ENCODE measurements around the gene XRCC5. TPM values are rescaled to one million over a fixed set of nuclear protein-coding genes. Genes with fewer than 3 reads are reported as not detected.

Gene XRCC5
- polyA plus RNA-seq, 1 donor (not counting 4 experiments of a cell fraction or from before 2014, with no cell fraction given) = 521 TPM

GRCh38 chr2:216113572-216113971 is 4.4 kb downstream of the XRCC5 start:
- Histone ChIP-seq H3K4me1 (ENCODE audit: control insufficient read depth, extremely low read depth, insufficient read depth, low read length) (peaks cover 22% of the 10 kb centered on the region), H3K9me3 (ENCODE audit: control insufficient read depth, low read depth, low read length) (no peaks in the 10 kb centered on the region), H3K27ac (ENCODE audit: control insufficient read depth, insufficient read depth, low read length) (no peak overlapping the region), H4K20me1 (ENCODE audit: control insufficient read depth, extremely low read depth, insufficient read depth, low read length) (no peaks in the 10 kb centered on the region), H3K4me2 (ENCODE audit: control insufficient read depth, extremely low read depth, insufficient read depth, low read depth, low read length) (no peak overlapping the region), H3K9me1 (ENCODE audit: control insufficient read depth, extremely low read depth, insufficient read depth, low read length) (no peaks in the 10 kb centered on the region), H3K4me3 (ENCODE audit: control insufficient read depth in 2 of 3, extremely low read depth in 1 of 3, insufficient read depth in 2 of 3, low read depth in 1 of 3, low read length in 3 of 3) (no peak overlapping the region), H3K27me3 (ENCODE audit: control insufficient read depth, extremely low read depth, insufficient read depth, low read length) (no peaks in the 10 kb centered on the region), H3K9ac (ENCODE audit: control insufficient read depth, extremely low read depth, insufficient read depth, low read length) (no peak overlapping the region), H3K79me2 (ENCODE audit: control insufficient read depth, insufficient read depth, low read length) (peaks cover 78% of the 10 kb centered on the region), H3K36me3 (ENCODE audit: control insufficient read depth in 2 of 2, extremely low read depth in 1 of 2, insufficient read depth in 2 of 2, low read length in 2 of 2) (peaks cover 27 to 36% of the 10 kb centered on the region in 2 experiments), H2AFZ (ENCODE audit: control insufficient read depth, low read length) (no peak overlapping the region)
- FAIRE-seq (no peak), DNase-seq (ENCODE audit: low read depth, low spot score) (no peak)
- dilution Hi-C loops (cut with MboI; ENCODE audit: extremely low pct_ligation_motif_present, low sequenced_read_pairs) = no loop called here
- TF ChIP-seq EZH2 (IDR thresholded peaks at IDR 0.05; ENCODE audit: low read length) = no peak
- TF ChIP-seq, protein P1, sequence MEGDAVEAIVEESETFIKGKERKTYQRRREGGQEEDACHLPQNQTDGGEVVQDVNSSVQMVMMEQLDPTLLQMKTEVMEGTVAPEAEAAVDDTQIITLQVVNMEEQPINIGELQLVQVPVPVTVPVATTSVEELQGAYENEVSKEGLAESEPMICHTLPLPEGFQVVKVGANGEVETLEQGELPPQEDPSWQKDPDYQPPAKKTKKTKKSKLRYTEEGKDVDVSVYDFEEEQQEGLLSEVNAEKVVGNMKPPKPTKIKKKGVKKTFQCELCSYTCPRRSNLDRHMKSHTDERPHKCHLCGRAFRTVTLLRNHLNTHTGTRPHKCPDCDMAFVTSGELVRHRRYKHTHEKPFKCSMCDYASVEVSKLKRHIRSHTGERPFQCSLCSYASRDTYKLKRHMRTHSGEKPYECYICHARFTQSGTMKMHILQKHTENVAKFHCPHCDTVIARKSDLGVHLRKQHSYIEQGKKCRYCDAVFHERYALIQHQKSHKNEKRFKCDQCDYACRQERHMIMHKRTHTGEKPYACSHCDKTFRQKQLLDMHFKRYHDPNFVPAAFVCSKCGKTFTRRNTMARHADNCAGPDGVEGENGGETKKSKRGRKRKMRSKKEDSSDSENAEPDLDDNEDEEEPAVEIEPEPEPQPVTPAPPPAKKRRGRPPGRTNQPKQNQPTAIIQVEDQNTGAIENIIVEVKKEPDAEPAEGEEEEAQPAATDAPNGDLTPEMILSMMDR (optimal IDR thresholded peaks at IDR 0.05 in 1 of 3, IDR thresholded peaks at IDR 0.05 in 1 of 3, conservative IDR thresholded peaks at IDR 0.05 in 1 of 3; ENCODE audit: extremely low read depth in 1 of 3, insufficient read depth in 2 of 3, low read length in 3 of 3) = no peak

- TF ChIP-seq, protein P1 (optimal IDR thresholded peaks at IDR 0.05 in 1 of 3, IDR thresholded peaks at IDR 0.05 in 1 of 3, conservative IDR thresholded peaks at IDR 0.05 in 1 of 3; ENCODE audit: extremely low read depth in 1 of 3, insufficient read depth in 2 of 3, low read length in 3 of 3) = no peak
- TF ChIP-seq EZH2 (IDR thresholded peaks at IDR 0.05; ENCODE audit: low read length) = no peak
- dilution Hi-C loops (cut with MboI; ENCODE audit: extremely low pct_ligation_motif_present, low sequenced_read_pairs) = no loop called here
- Histone ChIP-seq H3K9me3 (ENCODE audit: control insufficient read depth, low read depth, low read length) (no peaks in the 10 kb centered on the region), H3K27ac (ENCODE audit: control insufficient read depth, insufficient read depth, low read length) (no peak overlapping the region), H3K36me3 (ENCODE audit: control insufficient read depth in 2 of 2, extremely low read depth in 1 of 2, insufficient read depth in 2 of 2, low read length in 2 of 2) (peaks cover 31 to 36% of the 10 kb centered on the region in 2 experiments), H3K4me1 (ENCODE audit: control insufficient read depth, extremely low read depth, insufficient read depth, low read length) (peaks cover 21% of the 10 kb centered on the region), H3K79me2 (ENCODE audit: control insufficient read depth, insufficient read depth, low read length) (peaks cover 80% of the 10 kb centered on the region), H3K4me3 (ENCODE audit: control insufficient read depth in 2 of 3, extremely low read depth in 1 of 3, insufficient read depth in 2 of 3, low read depth in 1 of 3, low read length in 3 of 3) (no peak overlapping the region), H3K9me1 (ENCODE audit: control insufficient read depth, extremely low read depth, insufficient read depth, low read length) (no peaks in the 10 kb centered on the region), H4K20me1 (ENCODE audit: control insufficient read depth, extremely low read depth, insufficient read depth, low read length) (no peaks in the 10 kb centered on the region), H3K4me2 (ENCODE audit: control insufficient read depth, extremely low read depth, insufficient read depth, low read depth, low read length) (no peak overlapping the region), H3K9ac (ENCODE audit: control insufficient read depth, extremely low read depth, insufficient read depth, low read length) (no peak overlapping the region), H2AFZ (ENCODE audit: control insufficient read depth, low read length) (no peak overlapping the region), H3K27me3 (ENCODE audit: control insufficient read depth, extremely low read depth, insufficient read depth, low read length) (no peaks in the 10 kb centered on the region)
- FAIRE-seq = no peak
- DNase-seq (ENCODE audit: low read depth, low spot score) = no peak
Observed at GRCh38 chr2:216114382-216114713, 5.2 kb downstream of the XRCC5 start.
